GM23338 (cell line): ENCODE measurements around the gene ACCSL. TPM values are rescaled to one million over a fixed set of nuclear protein-coding genes. Genes with fewer than 3 reads are reported as not detected.

Experiments used
- ATAC-seq: fragments of 200-7000 bp; cut with Tn5 transposase; 3 replicates; pipeline ENCODE4 v1.9.1; 2020
- DNase-seq: peaks from one replicate; pipeline ENCODE4 v3.0.0-alpha.2; 2015; ENCODE audit warnings: low spot score
- H2AFZ ChIP-seq: fragments of 200-600 bp; sonication (generic); 2 replicates; pipeline ENCODE4 v1.8.0; 2016; ENCODE audit warnings: antibody characterized with exemption, mild to moderate bottlenecking, moderate library complexity
- H3F3A ChIP-seq: fragments of 200-600 bp; sonication (generic); replicated peaks from 2 replicates; pipeline ENCODE4 v1.8.0; 2017; ENCODE audit warnings: antibody characterized with exemption, mixed run types, low read depth
- H3K27ac ChIP-seq: fragments of 200-600 bp; sonication (generic); 2 replicates; pipeline ENCODE4 v1.6.1; 2016; ENCODE audit warnings: low read depth
- H3K27me3 ChIP-seq: fragments of 200-600 bp; sonication (generic); 2 replicates; pipeline ENCODE4 v1.8.0; 2016; ENCODE audit warnings: mild to moderate bottlenecking, mixed run types, moderate library complexity; ENCODE audit not compliant: insufficient read depth
- H3K36me3 ChIP-seq: fragments of 200-600 bp; sonication (generic); 2 replicates; pipeline ENCODE4 v1.8.0; 2016; ENCODE audit warnings: mild to moderate bottlenecking; ENCODE audit not compliant: insufficient read depth
- H3K4me1 ChIP-seq: fragments of 200-600 bp; sonication (generic); 2 replicates; pipeline ENCODE4 v1.8.0; 2016; ENCODE audit warnings: mild to moderate bottlenecking, moderate library complexity; ENCODE audit not compliant: insufficient read depth
- H3K4me2 ChIP-seq: fragments of 200-600 bp; sonication (generic); 2 replicates; pipeline ENCODE4 v1.7.1; 2017; ENCODE audit warnings: mixed run types
- H3K4me3 ChIP-seq: fragments of 200-600 bp; sonication (generic); 2 replicates; pipeline ENCODE4 v1.6.1; 2016; ENCODE audit warnings: mixed run types
- H3K79me2 ChIP-seq: fragments of 200-600 bp; sonication (generic); replicated peaks from 2 replicates; pipeline ENCODE4 v1.8.0; 2017; ENCODE audit warnings: mild to moderate bottlenecking; ENCODE audit not compliant: insufficient read depth
- H3K9me2 ChIP-seq: fragments of 200-600 bp; sonication (generic); 2 replicates; pipeline ENCODE4 v1.8.0; 2017; ENCODE audit not compliant: insufficient read depth
- H4K20me1 ChIP-seq: fragments of 200-600 bp; sonication (generic); replicated peaks from 2 replicates; pipeline ENCODE4 v1.8.0; 2017; ENCODE audit warnings: mild to moderate bottlenecking; ENCODE audit not compliant: insufficient read depth
- H3K27ac Mint-ChIP-seq: 2 replicates; pipeline ENCODE4 v1.8.0; 2020; ENCODE audit warnings: inconsistent platforms, mild to moderate bottlenecking, moderate library complexity, mixed read lengths
- H3K27me3 Mint-ChIP-seq: 3 replicates; pipeline ENCODE4 v1.8.0; 2022; ENCODE audit warnings: low read depth, mild to moderate bottlenecking, moderate library complexity, mixed read lengths, inconsistent platforms; ENCODE audit not compliant: insufficient read depth, poor library complexity
- H3K36me3 Mint-ChIP-seq: 3 replicates; pipeline ENCODE4 v1.8.0; 2021; ENCODE audit warnings: low read depth, mild to moderate bottlenecking, inconsistent platforms, moderate library complexity, mixed read lengths
- H3K4me1 Mint-ChIP-seq: 3 replicates; pipeline ENCODE4 v1.8.0; 2020; ENCODE audit warnings: mild to moderate bottlenecking, inconsistent platforms, mixed read lengths
- H3K4me3 Mint-ChIP-seq: 3 replicates; pipeline ENCODE4 v1.8.0; 2021; ENCODE audit warnings: moderate library complexity, mild to moderate bottlenecking, inconsistent platforms, mixed read lengths
- H3K9me3 Mint-ChIP-seq: 3 replicates; pipeline ENCODE4 v1.8.0; 2020; ENCODE audit warnings: moderate library complexity, mild to moderate bottlenecking, inconsistent platforms, mixed read lengths
- ETS1 ChIP-seq: IDR thresholded peaks from 2 replicates; pipeline ENCODE4 v1.6.1; 2016; ENCODE audit warnings: antibody characterized with exemption
- EZH2 ChIP-seq: fragments of 200-600 bp; sonication (generic); IDR thresholded peaks from one replicate; pipeline ENCODE4 v1.8.0; 2017; ENCODE audit warnings: antibody characterized with exemption, mild to moderate bottlenecking, low read depth; ENCODE audit not compliant: unreplicated experiment
- NANOG ChIP-seq: IDR thresholded peaks from 2 replicates; pipeline ENCODE4 v1.6.1; 2016; ENCODE audit warnings: antibody characterized with exemption, borderline replicate concordance
- ZNF114 ChIP-seq: fragments of 250-450 bp; sonication (Bioruptor Pico); IDR thresholded peaks from 2 replicates; pipeline ENCODE4 v1.5.0; 2020; ENCODE audit warnings: mild to moderate bottlenecking, moderate library complexity
- polyA plus RNA-seq: library from polyadenylated mRNA; unstranded; fragments of >200 nt; fragmentation: Nextera tagmentation; extraction: Ambion mirVana; gene quantifications from 2 replicates; pipeline ENCODE4 v1.2.1, GENCODE V29; 2016
- total RNA-seq: library from RNA; depleted of rRNA; stranded (reverse); fragments of >200 nt; shearing (Covaris generic); gene quantifications from 2 replicates; pipeline ENCODE4 v1.2.3, GENCODE V29; 2014
- TF ChIP-seq, protein P1 (sequence below), 2 experiments: fragments of 200-600 bp in 1 of 2; sonication (generic) in 1 of 2; conservative IDR thresholded peaks; 2 replicates each; pipeline versions ENCODE4 v1.5.1 to v1.6.1; 2016 to 2017; ENCODE audit warnings: antibody characterized with exemption in 2 of 2, low read depth in 2 of 2, mild to moderate bottlenecking in 2 of 2, moderate library complexity in 1 of 2
- TF ChIP-seq, protein P2 (sequence below): IDR thresholded peaks from one replicate; pipeline ENCODE4 v1.6.1; 2018; ENCODE audit warnings: antibody characterized with exemption; ENCODE audit not compliant: unreplicated experiment
- TF ChIP-seq, protein P3 (sequence below): fragments of 250-450 bp; sonication (Bioruptor Pico); IDR thresholded peaks from 2 replicates; pipeline ENCODE4 v1.5.0; 2020; ENCODE audit warnings: mild to moderate bottlenecking, moderate library complexity

ACCSL gene
- total and polyA plus RNA-seq, 2 experiments from 2014 or later, result not detected

DNA sequence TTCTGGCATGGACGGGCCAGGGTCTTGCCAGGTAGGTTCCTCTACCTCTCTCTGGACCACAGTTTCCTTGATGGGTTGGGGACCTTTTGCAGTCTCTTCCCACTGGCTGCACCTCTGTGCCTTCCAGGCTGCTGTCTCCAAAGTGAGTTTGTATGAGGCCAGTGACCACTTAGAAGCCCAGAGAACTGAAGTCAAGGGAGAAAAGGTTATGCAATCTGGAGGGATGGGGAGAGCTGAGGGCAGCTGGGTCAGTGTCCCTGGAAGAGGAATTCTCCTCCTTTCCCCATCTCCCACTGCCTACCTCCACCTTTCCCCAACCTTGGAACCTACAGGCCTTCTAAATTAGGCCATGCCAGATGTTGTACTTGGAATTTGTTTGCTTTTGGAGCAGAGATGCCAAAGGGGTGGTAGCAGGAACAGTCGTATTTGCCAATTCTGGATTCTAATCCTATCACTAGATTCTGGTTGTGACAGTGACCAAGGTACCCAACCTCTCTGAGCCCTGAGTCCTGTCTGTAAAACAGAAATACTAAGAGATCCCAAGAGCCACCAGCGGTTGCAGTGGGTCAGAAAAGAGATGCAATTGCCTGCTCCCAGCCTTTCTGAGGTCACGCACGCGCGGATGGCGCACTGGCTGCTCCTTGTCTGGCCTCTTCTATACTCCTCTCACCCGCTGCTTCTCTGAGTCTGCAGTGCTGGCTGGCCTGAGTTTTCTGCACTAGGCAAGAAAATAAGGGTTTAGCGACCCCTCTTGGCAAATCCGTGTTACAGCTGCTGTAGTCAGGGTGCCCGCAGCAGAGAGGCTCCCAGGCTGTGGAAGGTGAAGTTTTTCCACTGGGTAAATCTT lies 10.7 kb upstream of the ACCSL start:
- peak overlapping the region; percentile 92; the same call in 1 of the 2 replicates for H2AFZ ChIP-seq
- H3K27me3 ChIP-seq, result no peaks in the 10 kb centered on the region
- no peaks in the 10 kb centered on the region; the same call in 2 of the 3 replicates for H3K36me3 Mint-ChIP-seq
- H3F3A ChIP-seq, result no peaks in the 10 kb centered on the region
- ATAC-seq (peak; percentile 100), DNase-seq (peak; percentile 96)
- TF ChIP-seq, protein P1, sequence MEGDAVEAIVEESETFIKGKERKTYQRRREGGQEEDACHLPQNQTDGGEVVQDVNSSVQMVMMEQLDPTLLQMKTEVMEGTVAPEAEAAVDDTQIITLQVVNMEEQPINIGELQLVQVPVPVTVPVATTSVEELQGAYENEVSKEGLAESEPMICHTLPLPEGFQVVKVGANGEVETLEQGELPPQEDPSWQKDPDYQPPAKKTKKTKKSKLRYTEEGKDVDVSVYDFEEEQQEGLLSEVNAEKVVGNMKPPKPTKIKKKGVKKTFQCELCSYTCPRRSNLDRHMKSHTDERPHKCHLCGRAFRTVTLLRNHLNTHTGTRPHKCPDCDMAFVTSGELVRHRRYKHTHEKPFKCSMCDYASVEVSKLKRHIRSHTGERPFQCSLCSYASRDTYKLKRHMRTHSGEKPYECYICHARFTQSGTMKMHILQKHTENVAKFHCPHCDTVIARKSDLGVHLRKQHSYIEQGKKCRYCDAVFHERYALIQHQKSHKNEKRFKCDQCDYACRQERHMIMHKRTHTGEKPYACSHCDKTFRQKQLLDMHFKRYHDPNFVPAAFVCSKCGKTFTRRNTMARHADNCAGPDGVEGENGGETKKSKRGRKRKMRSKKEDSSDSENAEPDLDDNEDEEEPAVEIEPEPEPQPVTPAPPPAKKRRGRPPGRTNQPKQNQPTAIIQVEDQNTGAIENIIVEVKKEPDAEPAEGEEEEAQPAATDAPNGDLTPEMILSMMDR (conservative IDR thresholded peaks at IDR 0.05; ENCODE audit: low read depth in 2 of 2), result peak; percentile 90
- no peak for TF ChIP-seq NANOG
- H3K27ac ChIP-seq, result no peak overlapping the region
- no peak overlapping the region for H3K4me3 Mint-ChIP-seq
- no peak overlapping the region for H3K4me3 ChIP-seq
- no peaks in the 10 kb centered on the region for H4K20me1 ChIP-seq
- H3K9me2 ChIP-seq, result no peaks in the 10 kb centered on the region
- no peaks in the 10 kb centered on the region for H3K36me3 ChIP-seq
- no peaks in the 10 kb centered on the region for H3K79me2 ChIP-seq
- H3K4me1 ChIP-seq, result no peaks in the 10 kb centered on the region
- no peaks in the 10 kb centered on the region for H3K4me1 Mint-ChIP-seq
- peaks cover 8% of the 10 kb centered on the region; the same call in 1 of the 3 replicates for H3K9me3 Mint-ChIP-seq
- H3K27me3 Mint-ChIP-seq, result peaks cover 2% of the 10 kb centered on the region
- H3K27ac Mint-ChIP-seq, result no peak overlapping the region
- no peak overlapping the region for H3K4me2 ChIP-seq

GRCh38 chr11:44037658-44037998 lies 10.2 kb upstream of the ACCSL start:
- ATAC-seq (no peak), DNase-seq (no peak)
- H3K27me3 ChIP-seq, result no peaks in the 10 kb centered on the region
- Mint-ChIP-seq H3K9me3 (peaks cover 8% of the 10 kb centered on the region; the same call in 1 of the 3 replicates), H3K27ac (no peak overlapping the region), H3K27me3 (peaks cover 2% of the 10 kb centered on the region), H3K4me3 (no peak overlapping the region), H3K36me3 (no peaks in the 10 kb centered on the region; the same call in 2 of the 3 replicates), H3K4me1 (no peaks in the 10 kb centered on the region)
- H2AFZ ChIP-seq, result no peak overlapping the region
- H3K36me3 ChIP-seq, result no peaks in the 10 kb centered on the region
- no peaks in the 10 kb centered on the region for H3K79me2 ChIP-seq
- no peak overlapping the region for H3K27ac ChIP-seq
- no peaks in the 10 kb centered on the region for H3K4me1 ChIP-seq
- H3F3A ChIP-seq, result no peaks in the 10 kb centered on the region
- no peaks in the 10 kb centered on the region for H3K9me2 ChIP-seq
- no peak overlapping the region for H3K4me2 ChIP-seq
- no peaks in the 10 kb centered on the region for H4K20me1 ChIP-seq
- H3K4me3 ChIP-seq, result no peak overlapping the region
- TF ChIP-seq ZNF114 (CRISPR knock-in tag) (no peak), EZH2 (no peak), ETS1 (no peak)
- TF ChIP-seq, protein P2, sequence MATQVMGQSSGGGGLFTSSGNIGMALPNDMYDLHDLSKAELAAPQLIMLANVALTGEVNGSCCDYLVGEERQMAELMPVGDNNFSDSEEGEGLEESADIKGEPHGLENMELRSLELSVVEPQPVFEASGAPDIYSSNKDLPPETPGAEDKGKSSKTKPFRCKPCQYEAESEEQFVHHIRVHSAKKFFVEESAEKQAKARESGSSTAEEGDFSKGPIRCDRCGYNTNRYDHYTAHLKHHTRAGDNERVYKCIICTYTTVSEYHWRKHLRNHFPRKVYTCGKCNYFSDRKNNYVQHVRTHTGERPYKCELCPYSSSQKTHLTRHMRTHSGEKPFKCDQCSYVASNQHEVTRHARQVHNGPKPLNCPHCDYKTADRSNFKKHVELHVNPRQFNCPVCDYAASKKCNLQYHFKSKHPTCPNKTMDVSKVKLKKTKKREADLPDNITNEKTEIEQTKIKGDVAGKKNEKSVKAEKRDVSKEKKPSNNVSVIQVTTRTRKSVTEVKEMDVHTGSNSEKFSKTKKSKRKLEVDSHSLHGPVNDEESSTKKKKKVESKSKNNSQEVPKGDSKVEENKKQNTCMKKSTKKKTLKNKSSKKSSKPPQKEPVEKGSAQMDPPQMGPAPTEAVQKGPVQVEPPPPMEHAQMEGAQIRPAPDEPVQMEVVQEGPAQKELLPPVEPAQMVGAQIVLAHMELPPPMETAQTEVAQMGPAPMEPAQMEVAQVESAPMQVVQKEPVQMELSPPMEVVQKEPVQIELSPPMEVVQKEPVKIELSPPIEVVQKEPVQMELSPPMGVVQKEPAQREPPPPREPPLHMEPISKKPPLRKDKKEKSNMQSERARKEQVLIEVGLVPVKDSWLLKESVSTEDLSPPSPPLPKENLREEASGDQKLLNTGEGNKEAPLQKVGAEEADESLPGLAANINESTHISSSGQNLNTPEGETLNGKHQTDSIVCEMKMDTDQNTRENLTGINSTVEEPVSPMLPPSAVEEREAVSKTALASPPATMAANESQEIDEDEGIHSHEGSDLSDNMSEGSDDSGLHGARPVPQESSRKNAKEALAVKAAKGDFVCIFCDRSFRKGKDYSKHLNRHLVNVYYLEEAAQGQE, result no peak
- TF ChIP-seq, protein P3, sequence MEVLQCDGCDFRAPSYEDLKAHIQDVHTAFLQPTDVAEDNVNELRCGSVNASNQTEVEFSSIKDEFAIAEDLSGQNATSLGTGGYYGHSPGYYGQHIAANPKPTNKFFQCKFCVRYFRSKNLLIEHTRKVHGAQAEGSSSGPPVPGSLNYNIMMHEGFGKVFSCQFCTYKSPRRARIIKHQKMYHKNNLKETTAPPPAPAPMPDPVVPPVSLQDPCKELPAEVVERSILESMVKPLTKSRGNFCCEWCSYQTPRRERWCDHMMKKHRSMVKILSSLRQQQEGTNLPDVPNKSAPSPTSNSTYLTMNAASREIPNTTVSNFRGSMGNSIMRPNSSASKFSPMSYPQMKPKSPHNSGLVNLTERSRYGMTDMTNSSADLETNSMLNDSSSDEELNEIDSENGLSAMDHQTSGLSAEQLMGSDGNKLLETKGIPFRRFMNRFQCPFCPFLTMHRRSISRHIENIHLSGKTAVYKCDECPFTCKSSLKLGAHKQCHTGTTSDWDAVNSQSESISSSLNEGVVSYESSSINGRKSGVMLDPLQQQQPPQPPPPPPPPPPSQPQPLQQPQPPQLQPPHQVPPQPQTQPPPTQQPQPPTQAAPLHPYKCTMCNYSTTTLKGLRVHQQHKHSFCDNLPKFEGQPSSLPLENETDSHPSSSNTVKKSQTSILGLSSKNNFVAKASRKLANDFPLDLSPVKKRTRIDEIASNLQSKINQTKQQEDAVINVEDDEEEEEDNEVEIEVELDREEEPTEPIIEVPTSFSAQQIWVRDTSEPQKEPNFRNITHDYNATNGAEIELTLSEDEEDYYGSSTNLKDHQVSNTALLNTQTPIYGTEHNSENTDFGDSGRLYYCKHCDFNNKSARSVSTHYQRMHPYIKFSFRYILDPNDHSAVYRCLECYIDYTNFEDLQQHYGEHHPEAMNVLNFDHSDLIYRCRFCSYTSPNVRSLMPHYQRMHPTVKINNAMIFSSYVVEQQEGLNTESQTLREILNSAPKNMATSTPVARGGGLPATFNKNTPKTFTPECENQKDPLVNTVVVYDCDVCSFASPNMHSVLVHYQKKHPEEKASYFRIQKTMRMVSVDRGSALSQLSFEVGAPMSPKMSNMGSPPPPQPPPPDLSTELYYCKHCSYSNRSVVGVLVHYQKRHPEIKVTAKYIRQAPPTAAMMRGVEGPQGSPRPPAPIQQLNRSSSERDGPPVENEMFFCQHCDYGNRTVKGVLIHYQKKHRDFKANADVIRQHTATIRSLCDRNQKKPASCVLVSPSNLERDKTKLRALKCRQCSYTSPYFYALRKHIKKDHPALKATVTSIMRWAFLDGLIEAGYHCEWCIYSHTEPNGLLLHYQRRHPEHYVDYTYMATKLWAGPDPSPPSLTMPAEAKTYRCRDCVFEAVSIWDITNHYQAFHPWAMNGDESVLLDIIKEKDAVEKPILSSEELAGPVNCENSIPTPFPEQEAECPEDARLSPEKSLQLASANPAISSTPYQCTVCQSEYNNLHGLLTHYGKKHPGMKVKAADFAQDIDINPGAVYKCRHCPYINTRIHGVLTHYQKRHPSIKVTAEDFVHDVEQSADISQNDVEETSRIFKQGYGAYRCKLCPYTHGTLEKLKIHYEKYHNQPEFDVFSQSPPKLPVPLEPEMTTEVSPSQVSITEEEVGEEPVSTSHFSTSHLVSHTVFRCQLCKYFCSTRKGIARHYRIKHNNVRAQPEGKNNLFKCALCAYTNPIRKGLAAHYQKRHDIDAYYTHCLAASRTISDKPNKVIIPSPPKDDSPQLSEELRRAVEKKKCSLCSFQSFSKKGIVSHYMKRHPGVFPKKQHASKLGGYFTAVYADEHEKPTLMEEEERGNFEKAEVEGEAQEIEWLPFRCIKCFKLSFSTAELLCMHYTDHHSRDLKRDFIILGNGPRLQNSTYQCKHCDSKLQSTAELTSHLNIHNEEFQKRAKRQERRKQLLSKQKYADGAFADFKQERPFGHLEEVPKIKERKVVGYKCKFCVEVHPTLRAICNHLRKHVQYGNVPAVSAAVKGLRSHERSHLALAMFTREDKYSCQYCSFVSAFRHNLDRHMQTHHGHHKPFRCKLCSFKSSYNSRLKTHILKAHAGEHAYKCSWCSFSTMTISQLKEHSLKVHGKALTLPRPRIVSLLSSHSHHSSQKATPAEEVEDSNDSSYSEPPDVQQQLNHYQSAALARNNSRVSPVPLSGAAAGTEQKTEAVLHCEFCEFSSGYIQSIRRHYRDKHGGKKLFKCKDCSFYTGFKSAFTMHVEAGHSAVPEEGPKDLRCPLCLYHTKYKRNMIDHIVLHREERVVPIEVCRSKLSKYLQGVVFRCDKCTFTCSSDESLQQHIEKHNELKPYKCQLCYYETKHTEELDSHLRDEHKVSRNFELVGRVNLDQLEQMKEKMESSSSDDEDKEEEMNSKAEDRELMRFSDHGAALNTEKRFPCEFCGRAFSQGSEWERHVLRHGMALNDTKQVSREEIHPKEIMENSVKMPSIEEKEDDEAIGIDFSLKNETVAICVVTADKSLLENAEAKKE (CRISPR knock-in tag), result no peak
